ENCODE measurements around the gene PBX1. TPM values are rescaled to one million over a fixed set of nuclear protein-coding genes. Genes with fewer than 3 reads are reported as not detected.

PBX1 gene
- total and polyA plus RNA-seq, 2 donors (not counting 3 experiments of a cell fraction or from before 2014, with no cell fraction given), result 10.7 to 24.1 TPM

- no peaks in the 10 kb centered on the region for H3K27me3 ChIP-seq (ENCODE audit: control insufficient read depth in 2 of 2, insufficient read depth in 2 of 2, low read length in 2 of 2)
- H2AFZ ChIP-seq (ENCODE audit: low read depth, low read length), result no peak overlapping the region
- CTCF ChIA-PET, result no interaction called here
- H3K36me3 ChIP-seq (ENCODE audit: control insufficient read depth in 2 of 2, extremely low read depth in 1 of 2, insufficient read depth in 2 of 2, low read length in 2 of 2), result no peaks in the 10 kb centered on the region
- FAIRE-seq, result no peak
- dilution Hi-C loops (cut with MboI; ENCODE audit: extremely low pct_ligation_motif_present, low sequenced_read_pairs) (no loop called here), intact Hi-C loops (cut with micrococcal nuclease) (no loop called here)
- no peaks in the 10 kb centered on the region for H4K20me1 ChIP-seq (replicated peaks; ENCODE audit: control insufficient read depth, extremely low read depth, insufficient read depth, low read length)
- no peaks in the 10 kb centered on the region for H3K9me3 ChIP-seq (replicated peaks; ENCODE audit: control insufficient read depth, insufficient read depth, low read length)
- H3K9me1 ChIP-seq (replicated peaks; ENCODE audit: control insufficient read depth, extremely low read depth, insufficient read depth, low read length), result no peaks in the 10 kb centered on the region
- no peaks in the 10 kb centered on the region for H3K4me1 ChIP-seq (ENCODE audit: control insufficient read depth, extremely low read depth, insufficient read depth, low read length)
- no peak for TF ChIP-seq MYC (IDR thresholded peaks at IDR 0.05; ENCODE audit: low read depth, low read length)
- TF ChIP-seq POLR2AphosphoS5 (IDR thresholded peaks at IDR 0.05; ENCODE audit: insufficient read depth, low read depth, low read length), result no peak
- TF ChIP-seq JUN (IDR thresholded peaks at IDR 0.05; ENCODE audit: borderline replicate concordance, insufficient read depth, insufficient read length, low read depth), result no peak
- TF ChIP-seq CTCF (IDR thresholded peaks at IDR 0.05; ENCODE audit: extremely low read depth in 1 of 2, insufficient read depth in 1 of 2, low read depth in 1 of 2, low read length in 2 of 2), result no peak
- no peak for TF ChIP-seq MAX (IDR thresholded peaks at IDR 0.05; ENCODE audit: insufficient read depth, insufficient read length)
- TF ChIP-seq POLR2A (IDR thresholded peaks at IDR 0.05; ENCODE audit: low read depth, low read length), result no peak
- TF ChIP-seq EZH2 (IDR thresholded peaks at IDR 0.05; ENCODE audit: borderline replicate concordance, low read depth, low read length, severe bottlenecking), result no peak
- no peak for TF ChIP-seq FOS (IDR thresholded peaks at IDR 0.05; ENCODE audit: borderline replicate concordance, insufficient read depth, low read length)
- no peak for TF ChIP-seq GATA2 (IDR thresholded peaks at IDR 0.05; ENCODE audit: insufficient read depth, insufficient read length, low read depth, low read length)
- BruUV-seq (replicated peaks), result no TSS peak
- H3K79me2 ChIP-seq (ENCODE audit: control insufficient read depth, insufficient read depth, low read length), result no peaks in the 10 kb centered on the region
- no peak overlapping the region for H3K4me3 ChIP-seq (replicated peaks in 1 of 3; ENCODE audit: insufficient read depth in 1 of 3, low read depth in 1 of 3, low read length in 3 of 3)
- H3K9ac ChIP-seq (replicated peaks; ENCODE audit: extremely low read depth, insufficient read depth, low read length), result no peak overlapping the region
- H3K4me2 ChIP-seq (ENCODE audit: insufficient read depth, low read length), result no peak overlapping the region
- no peak for DNase-seq (ENCODE audit: low read depth, low spot score)
- H3K27ac ChIP-seq (ENCODE audit: insufficient read depth, low read depth, low read length), result no peak overlapping the region
- POLR2A ChIA-PET, result no interaction called here
Measured at GRCh38 chr1:164790081-164790480, 231.1 kb downstream of the PBX1 start.
